Measurements from ENCODE around the gene BMP8B. TPM values are rescaled to one million over a fixed set of nuclear protein-coding genes. Genes with fewer than 3 reads are reported as not detected.
"Not testable (repeated sequence)": the region's sequence is repeated elsewhere in the genome, so short reads cannot be mapped to it uniquely, and the experiment has no call there.

The BMP8B gene
- total RNA-seq, 1 experiment from 2014 or later: 0.12 TPM

- DNase-seq (ENCODE audit: low read depth): peak; percentile 89
Observed at GRCh38 chr1:39816415-39817090, 27.9 kb upstream of the BMP8B start.

GRCh38 chr1:39812913-39813312 is 24.2 kb upstream of the BMP8B start:
- DNase-seq (ENCODE audit: low read depth): no peak

- DNase-seq (ENCODE audit: low read depth): no peak
Observed at GRCh38 chr1:39808784-39809517, 20.3 kb upstream of the BMP8B start.

GRCh38 chr1:39805385-39805784 is 16.7 kb upstream of the BMP8B start:
- DNase-seq (ENCODE audit: low read depth): no peak

GRCh38 chr1:39802496-39803260 is 14.0 kb upstream of the BMP8B start:
- DNase-seq (ENCODE audit: low read depth): no peak

- no peak for DNase-seq (ENCODE audit: low read depth)
Observed at GRCh38 chr1:39800471-39800835, 11.8 kb upstream of the BMP8B start.

- DNase-seq (ENCODE audit: low read depth): peak; percentile 87
Observed at GRCh38 chr1:39799770-39800470, 11.3 kb upstream of the BMP8B start.

- peak; percentile 74 for DNase-seq (ENCODE audit: low read depth)
Observed at GRCh38 chr1:39798859-39799769, 10.4 kb upstream of the BMP8B start.

- no peak for DNase-seq (ENCODE audit: low read depth)
Observed at GRCh38 chr1:39795651-39796050, 7.0 kb upstream of the BMP8B start.

- no peak for DNase-seq (ENCODE audit: low read depth)
Observed at GRCh38 chr1:39791838-39792237, 3.2 kb upstream of the BMP8B start.

GRCh38 chr1:39789571-39790110 is 976 bp upstream of the BMP8B start:
- no peak for DNase-seq (ENCODE audit: low read depth)

GRCh38 chr1:39788426-39788757 is 273 bp downstream of the BMP8B start:
- DNase-seq (ENCODE audit: low read depth): no peak

- DNase-seq (ENCODE audit: low read depth): not testable (repeated sequence)
Observed at GRCh38 chr1:39787964-39788363, 701 bp downstream of the BMP8B start.

- DNase-seq (ENCODE audit: low read depth): no peak
Observed at GRCh38 chr1:39787468-39787867, 1.2 kb downstream of the BMP8B start.

- not testable (repeated sequence) for DNase-seq (ENCODE audit: low read depth)
Observed at GRCh38 chr1:39787108-39787375, 1.6 kb downstream of the BMP8B start.

- DNase-seq (ENCODE audit: low read depth): not testable (repeated sequence)
Observed at GRCh38 chr1:39786303-39787107, 2.2 kb downstream of the BMP8B start.

GRCh38 chr1:39782685-39783084 is 6.0 kb downstream of the BMP8B start:
- DNase-seq (ENCODE audit: low read depth): not testable (repeated sequence)

GRCh38 chr1:39782103-39782502 is 6.6 kb downstream of the BMP8B start:
- no peak for DNase-seq (ENCODE audit: low read depth)

- no peak for DNase-seq (ENCODE audit: low read depth)
Observed at GRCh38 chr1:39781349-39781715, 7.3 kb downstream of the BMP8B start.

GRCh38 chr1:39779821-39780220 is 8.8 kb downstream of the BMP8B start:
- DNase-seq (ENCODE audit: low read depth): no peak
